MM.1S (cell line): Measurements from ENCODE around the gene AGER.

Source experiments
- DNase-seq: peaks from one replicate; pipeline ENCODE4 v3.0.0-alpha.2; 2015
- H2AFZ ChIP-seq: fragments of 300-600 bp; sonication (generic); 2 replicates; pipeline ENCODE4 v1.6.0; 2016; ENCODE audit warnings: antibody characterized with exemption, low read length
- H3F3A ChIP-seq: fragments of 300-600 bp; sonication (generic); 2 replicates; pipeline ENCODE4 v1.6.1; 2016; ENCODE audit warnings: mild to moderate bottlenecking, antibody characterized with exemption, low read length, moderate library complexity, mixed read lengths; ENCODE audit not compliant: insufficient read depth
- H3K27ac ChIP-seq: fragments of 300-600 bp; sonication (generic); 2 replicates; pipeline ENCODE4 v1.5.1; 2016; ENCODE audit warnings: mild to moderate bottlenecking, low read length
- H3K27me3 ChIP-seq: fragments of 300-600 bp; sonication (generic); replicated peaks from 2 replicates; pipeline ENCODE4 v1.6.0; 2016; ENCODE audit warnings: low read length; ENCODE audit not compliant: insufficient read depth
- H3K36me3 ChIP-seq: fragments of 300-600 bp; sonication (generic); replicated peaks from 2 replicates; pipeline ENCODE4 v1.6.1; 2016; ENCODE audit warnings: mild to moderate bottlenecking, low read length, mixed read lengths; ENCODE audit not compliant: insufficient read depth
- H3K4me1 ChIP-seq: fragments of 300-600 bp; sonication (generic); 2 replicates; pipeline ENCODE4 v1.6.1; 2016; ENCODE audit warnings: low read length, mixed read lengths
- H3K4me2 ChIP-seq: fragments of 300-600 bp; sonication (generic); 2 replicates; pipeline ENCODE4 v1.6.0; 2016; ENCODE audit warnings: low read depth, low read length
- H3K4me3 ChIP-seq: fragments of 300-600 bp; sonication (generic); 2 replicates; pipeline ENCODE4 v1.5.1; 2016; ENCODE audit warnings: low read length, mixed read lengths
- H3K79me2 ChIP-seq: fragments of 300-600 bp; sonication (generic); 2 replicates; pipeline ENCODE4 v1.6.1; 2016; ENCODE audit warnings: mixed run types, low read length, mixed read lengths
- H3K9ac ChIP-seq: fragments of 300-600 bp; sonication (generic); 2 replicates; pipeline ENCODE4 v1.6.1; 2016; ENCODE audit warnings: low read length, mixed read lengths
- H3K9me2 ChIP-seq: fragments of 300-600 bp; sonication (generic); replicated peaks from 2 replicates; pipeline ENCODE4 v1.6.1; 2016; ENCODE audit warnings: mild to moderate bottlenecking, low read length, mixed read lengths; ENCODE audit not compliant: insufficient read depth
- H3K9me3 ChIP-seq: fragments of 300-600 bp; sonication (generic); replicated peaks from 2 replicates; pipeline ENCODE4 v1.6.1; 2016; ENCODE audit warnings: mild to moderate bottlenecking, low read length, mixed read lengths; ENCODE audit not compliant: insufficient read depth
- H4K20me1 ChIP-seq: fragments of 300-600 bp; sonication (generic); 2 replicates; pipeline ENCODE4 v1.6.1; 2016; ENCODE audit warnings: mild to moderate bottlenecking, low read length, moderate library complexity, mixed read lengths; ENCODE audit not compliant: insufficient read depth
- CTCF ChIP-seq: fragments of 300-600 bp; sonication (generic); IDR thresholded peaks from 2 replicates; pipeline ENCODE4 v1.5.1; 2016; ENCODE audit warnings: antibody characterized with exemption, low read length, mixed read lengths
- EZH2 ChIP-seq: fragments of 300-600 bp; sonication (generic); optimal IDR thresholded peaks from 2 replicates; pipeline ENCODE3; 2017; ENCODE audit warnings: low read depth, mild to moderate bottlenecking, antibody characterized with exemption, low read length, mixed read lengths
- EZH2phosphoT487 ChIP-seq: fragments of 300-600 bp; sonication (generic); IDR thresholded peaks from 2 replicates; pipeline ENCODE4 v1.6.1; 2018; ENCODE audit warnings: antibody characterized with exemption, low read length

The AGER gene

GRCh38 chr6:32139590-32139989 lies 44.5 kb downstream of the AGER start:
- no peaks in the 10 kb centered on the region for H3K9me2 ChIP-seq
- no peaks in the 10 kb centered on the region for H3K79me2 ChIP-seq
- no peaks in the 10 kb centered on the region for H3F3A ChIP-seq
- peaks cover 27% of the 10 kb centered on the region for H3K27me3 ChIP-seq
- H3K4me1 ChIP-seq = no peaks in the 10 kb centered on the region
- H4K20me1 ChIP-seq = no peaks in the 10 kb centered on the region
- no peak overlapping the region for H2AFZ ChIP-seq
- DNase-seq = no peak
- no peaks in the 10 kb centered on the region for H3K9me3 ChIP-seq
- no peak overlapping the region for H3K9ac ChIP-seq
- H3K4me3 ChIP-seq = no peak overlapping the region
- H3K27ac ChIP-seq = no peak overlapping the region
- H3K4me2 ChIP-seq = no peak overlapping the region
- no peak for TF ChIP-seq EZH2
- TF ChIP-seq EZH2phosphoT487 = no peak
- no peak for TF ChIP-seq CTCF
- no peaks in the 10 kb centered on the region for H3K36me3 ChIP-seq

- H3K9ac ChIP-seq = no peak overlapping the region
Observed at GRCh38 chr6:32137454-32137853, 46.6 kb downstream of the AGER start.

GRCh38 chr6:32133786-32134185 lies 50.3 kb downstream of the AGER start:
- H3K27ac ChIP-seq = no peak overlapping the region
- peaks cover 28% of the 10 kb centered on the region for H3K27me3 ChIP-seq
- no peak overlapping the region for H3K9ac ChIP-seq
- no peak overlapping the region for H2AFZ ChIP-seq
- no peaks in the 10 kb centered on the region for H3K9me3 ChIP-seq
- no peaks in the 10 kb centered on the region for H4K20me1 ChIP-seq
- no peak for DNase-seq
- no peaks in the 10 kb centered on the region for H3F3A ChIP-seq
- H3K4me3 ChIP-seq = no peak overlapping the region
- no peak overlapping the region for H3K4me2 ChIP-seq
- TF ChIP-seq EZH2 = no peak
- TF ChIP-seq EZH2phosphoT487 = no peak
- TF ChIP-seq CTCF = no peak
- no peaks in the 10 kb centered on the region for H3K36me3 ChIP-seq
- H3K9me2 ChIP-seq = no peaks in the 10 kb centered on the region
- peaks cover 10% of the 10 kb centered on the region for H3K79me2 ChIP-seq
- peaks cover 6% of the 10 kb centered on the region for H3K4me1 ChIP-seq

More at GRCh38 chr6:32137454-32137853, 46.6 kb downstream of the AGER start:
- Histone ChIP-seq H3K4me1 (no peaks in the 10 kb centered on the region), H3K36me3 (no peaks in the 10 kb centered on the region), H3K9me3 (no peaks in the 10 kb centered on the region), H3K4me3 (no peak overlapping the region), H3K9me2 (no peaks in the 10 kb centered on the region), H3F3A (no peaks in the 10 kb centered on the region), H4K20me1 (no peaks in the 10 kb centered on the region), H2AFZ (no peak overlapping the region), H3K79me2 (no peaks in the 10 kb centered on the region), H3K4me2 (no peak overlapping the region), H3K27ac (no peak overlapping the region), H3K27me3 (peaks cover 28% of the 10 kb centered on the region)
- DNase-seq = no peak
- no peak for TF ChIP-seq CTCF

- peaks cover 23% of the 10 kb centered on the region for H3K79me2 ChIP-seq
- H3K9ac ChIP-seq = no peak overlapping the region
- no peak for TF ChIP-seq CTCF
- TF ChIP-seq EZH2phosphoT487 = no peak
- TF ChIP-seq EZH2 = no peak
- no peak overlapping the region for H3K27ac ChIP-seq
- no peak for DNase-seq
- no peak overlapping the region for H2AFZ ChIP-seq
- no peaks in the 10 kb centered on the region for H3K36me3 ChIP-seq
- no peaks in the 10 kb centered on the region for H3K9me2 ChIP-seq
- H3K4me3 ChIP-seq = no peak overlapping the region
- no peak overlapping the region for H3K4me2 ChIP-seq
- H3K4me1 ChIP-seq = peaks cover 13% of the 10 kb centered on the region
- no peaks in the 10 kb centered on the region for H3K9me3 ChIP-seq
- peaks cover 28% of the 10 kb centered on the region for H3K27me3 ChIP-seq
- no peaks in the 10 kb centered on the region for H3F3A ChIP-seq
- no peaks in the 10 kb centered on the region for H4K20me1 ChIP-seq
Observed at GRCh38 chr6:32132110-32132509, 51.9 kb downstream of the AGER start.
